Measurements from ENCODE around the gene QSOX2.
A peak's percentile ranks its signal among the peaks of the same experiment; 100 is the strongest.
"Not testable (repeated sequence)": the region's sequence is repeated elsewhere in the genome, so short reads cannot be mapped to it uniquely, and the experiment has no call there.

QSOX2 gene

GRCh38 chr9:136282272-136282861 lies 36.8 kb upstream of the QSOX2 start:
- no peak for DNase-seq (ENCODE audit: low read depth)

- DNase-seq (ENCODE audit: low read depth), result no peak
Observed at GRCh38 chr9:136281421-136282271, 36.0 kb upstream of the QSOX2 start.

- DNase-seq (ENCODE audit: low read depth), result no peak
Observed at GRCh38 chr9:136280535-136281315, 35.1 kb upstream of the QSOX2 start.

- no peak for DNase-seq (ENCODE audit: low read depth)
Observed at GRCh38 chr9:136279471-136279870, 33.9 kb upstream of the QSOX2 start.

GRCh38 chr9:136278894-136279293 lies 33.3 kb upstream of the QSOX2 start:
- DNase-seq (ENCODE audit: low read depth), result no peak

- no peak for DNase-seq (ENCODE audit: low read depth)
Observed at GRCh38 chr9:136278221-136278620, 32.6 kb upstream of the QSOX2 start.

- DNase-seq (ENCODE audit: low read depth), result no peak
Observed at GRCh38 chr9:136277746-136278145, 32.1 kb upstream of the QSOX2 start.

GRCh38 chr9:136276716-136277115 lies 31.1 kb upstream of the QSOX2 start:
- DNase-seq (ENCODE audit: low read depth), result no peak

GRCh38 chr9:136275655-136276429 lies 30.2 kb upstream of the QSOX2 start:
- DNase-seq (ENCODE audit: low read depth), result no peak

GRCh38 chr9:136274786-136275654 lies 29.4 kb upstream of the QSOX2 start:
- DNase-seq (ENCODE audit: low read depth), result no peak

GRCh38 chr9:136273921-136274785 lies 28.5 kb upstream of the QSOX2 start:
- no peak for DNase-seq (ENCODE audit: low read depth)

GRCh38 chr9:136273244-136273865 lies 27.7 kb upstream of the QSOX2 start:
- DNase-seq (ENCODE audit: low read depth), result no peak

GRCh38 chr9:136270173-136270705 lies 24.6 kb upstream of the QSOX2 start:
- DNase-seq (ENCODE audit: low read depth), result no peak

- no peak for DNase-seq (ENCODE audit: low read depth)
Observed at GRCh38 chr9:136268735-136269134, 23.1 kb upstream of the QSOX2 start.

GRCh38 chr9:136268318-136268717 lies 22.7 kb upstream of the QSOX2 start:
- no peak for DNase-seq (ENCODE audit: low read depth)

GRCh38 chr9:136267261-136268111 lies 21.9 kb upstream of the QSOX2 start:
- DNase-seq (ENCODE audit: low read depth), result peak; percentile 75

GRCh38 chr9:136266641-136267040 lies 21.0 kb upstream of the QSOX2 start:
- not testable (repeated sequence) for DNase-seq (ENCODE audit: low read depth)

All from activated T-cell treated with anti-CD3 and anti-CD28 coated beads for 1 hour (primary cell).